GM20000 (cell line): ENCODE results near the gene TSPYL1.
"Not testable (repeated sequence)": the region's sequence is repeated elsewhere in the genome, so short reads cannot be mapped to it uniquely, and the experiment has no call there.

ENCODE experiments used
- DNase-seq: peaks from one replicate; pipeline ENCODE4 v3.0.0; 2012; ENCODE audit warnings: low spot score
- TF ChIP-seq, protein P1 (sequence below): IDR thresholded peaks from 2 replicates; pipeline ENCODE4 v1.5.1; 2012; ENCODE audit warnings: mild to moderate bottlenecking, control low read depth; ENCODE audit errors: extremely low read depth, missing control alignments

Gene TSPYL1

DNA sequence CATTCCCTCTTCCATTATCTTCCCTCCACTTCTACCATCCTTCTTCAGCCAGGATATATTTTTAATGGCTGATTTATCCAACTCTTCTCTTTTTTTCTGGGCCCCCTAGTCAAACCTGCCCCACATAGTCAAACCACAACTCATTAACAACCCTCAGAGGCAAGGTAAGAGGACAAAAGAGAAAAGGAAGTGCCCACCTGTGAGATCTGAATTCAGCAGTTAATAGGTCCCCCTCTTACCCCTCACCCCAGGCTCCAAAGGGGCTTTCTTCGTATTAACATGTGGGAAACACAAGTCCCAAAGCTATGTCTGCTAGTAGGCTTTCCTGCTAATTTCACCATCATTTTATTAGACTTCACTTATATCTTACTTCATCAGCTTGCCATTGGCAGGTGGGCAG is 44.1 kb upstream of the TSPYL1 start:
- no peak for DNase-seq
- TF ChIP-seq, protein P1, sequence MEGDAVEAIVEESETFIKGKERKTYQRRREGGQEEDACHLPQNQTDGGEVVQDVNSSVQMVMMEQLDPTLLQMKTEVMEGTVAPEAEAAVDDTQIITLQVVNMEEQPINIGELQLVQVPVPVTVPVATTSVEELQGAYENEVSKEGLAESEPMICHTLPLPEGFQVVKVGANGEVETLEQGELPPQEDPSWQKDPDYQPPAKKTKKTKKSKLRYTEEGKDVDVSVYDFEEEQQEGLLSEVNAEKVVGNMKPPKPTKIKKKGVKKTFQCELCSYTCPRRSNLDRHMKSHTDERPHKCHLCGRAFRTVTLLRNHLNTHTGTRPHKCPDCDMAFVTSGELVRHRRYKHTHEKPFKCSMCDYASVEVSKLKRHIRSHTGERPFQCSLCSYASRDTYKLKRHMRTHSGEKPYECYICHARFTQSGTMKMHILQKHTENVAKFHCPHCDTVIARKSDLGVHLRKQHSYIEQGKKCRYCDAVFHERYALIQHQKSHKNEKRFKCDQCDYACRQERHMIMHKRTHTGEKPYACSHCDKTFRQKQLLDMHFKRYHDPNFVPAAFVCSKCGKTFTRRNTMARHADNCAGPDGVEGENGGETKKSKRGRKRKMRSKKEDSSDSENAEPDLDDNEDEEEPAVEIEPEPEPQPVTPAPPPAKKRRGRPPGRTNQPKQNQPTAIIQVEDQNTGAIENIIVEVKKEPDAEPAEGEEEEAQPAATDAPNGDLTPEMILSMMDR, result no peak

DNA sequence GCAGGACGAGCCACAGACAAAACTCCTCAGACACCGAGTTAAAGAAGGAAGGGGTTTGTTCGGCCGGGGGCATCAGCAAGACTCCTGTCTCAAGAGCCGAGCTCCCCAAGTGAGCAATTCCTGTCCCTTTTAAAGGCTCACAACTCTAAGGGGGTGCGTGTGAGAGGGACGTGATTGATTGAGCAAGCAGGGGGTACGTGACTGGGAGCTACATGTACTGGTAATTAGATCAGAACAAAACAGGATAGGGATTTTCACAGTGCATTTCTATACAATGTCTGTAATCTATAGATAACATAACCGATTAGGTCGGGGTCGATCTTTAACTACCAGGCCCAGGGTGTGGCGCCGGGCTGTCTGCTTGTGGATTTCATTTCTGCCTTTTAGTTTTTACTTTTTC is 42.2 kb upstream of the TSPYL1 start:
- DNase-seq, result not testable (repeated sequence)

DNA sequence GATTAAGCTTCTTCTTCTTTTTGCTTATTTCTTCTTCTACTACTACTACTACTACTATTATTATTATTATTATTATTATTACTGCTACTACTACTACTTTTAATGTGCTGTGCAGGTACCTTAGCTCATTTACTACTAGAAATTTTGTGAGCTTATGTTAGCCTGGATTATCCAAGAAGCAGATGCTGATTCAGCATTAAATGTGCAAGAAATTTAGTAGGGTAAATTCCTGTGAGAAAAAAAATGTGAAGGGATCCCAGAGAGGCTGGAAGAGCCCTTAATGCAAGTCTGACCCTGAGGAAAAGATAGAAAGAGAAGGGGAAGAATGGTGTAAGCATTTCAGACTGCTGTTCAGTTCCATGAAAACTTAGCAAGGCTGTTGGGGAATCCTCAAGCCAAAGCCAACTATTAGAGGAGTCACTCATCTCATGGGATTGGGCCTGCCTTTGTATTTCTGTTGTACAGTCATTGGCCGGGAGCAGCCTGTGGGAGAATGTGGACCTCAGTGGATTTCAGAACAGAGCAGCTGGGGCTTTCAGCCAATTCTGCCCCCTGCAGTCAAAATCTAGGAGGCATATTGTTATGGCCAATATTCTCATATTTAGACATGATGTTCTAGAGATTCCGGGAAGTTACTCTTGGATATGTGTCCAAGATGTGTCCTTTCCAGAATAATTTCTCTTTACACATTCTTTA is 37.2 kb upstream of the TSPYL1 start:
- TF ChIP-seq, protein P1, result no peak
- DNase-seq, result no peak

DNA sequence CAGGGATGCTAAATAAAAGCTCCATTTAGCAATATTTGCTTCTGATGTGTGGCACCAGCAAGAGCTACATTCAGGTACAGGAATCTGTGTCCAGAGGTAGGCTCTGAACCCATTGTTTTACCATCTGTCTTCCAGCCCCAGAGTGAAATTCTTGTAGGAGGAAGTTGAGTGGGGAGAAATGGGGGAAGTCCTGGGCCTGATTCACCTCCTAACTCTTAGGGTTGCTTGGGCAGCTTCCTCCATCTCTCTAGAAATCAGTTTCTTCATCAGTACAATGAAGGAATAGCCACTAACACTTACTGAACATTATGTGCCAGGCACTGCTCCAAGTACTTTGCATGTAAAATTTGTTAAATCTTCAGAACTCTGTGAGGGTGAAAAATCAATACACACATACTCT is 35.1 kb upstream of the TSPYL1 start:
- DNase-seq, result peak; percentile 8
- TF ChIP-seq, protein P1, result no peak

DNA sequence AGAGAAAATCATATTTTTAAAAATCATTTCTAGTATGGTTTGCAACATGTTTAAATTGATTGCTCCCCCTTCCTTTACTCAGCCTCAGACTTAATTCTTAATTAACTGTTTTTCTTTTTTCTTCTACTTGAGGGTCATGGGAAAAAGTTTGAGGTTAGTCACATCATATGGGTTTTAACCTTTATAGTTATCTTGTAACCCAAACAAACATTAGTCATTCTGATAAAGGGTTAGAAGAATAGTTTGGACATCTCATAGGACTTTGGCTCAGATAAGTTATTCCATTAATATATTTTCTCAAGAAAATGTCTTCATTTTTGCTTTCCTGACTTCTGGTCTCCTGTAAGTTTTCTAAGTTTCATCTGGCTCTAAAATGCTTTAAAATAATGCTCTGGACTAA is 34.5 kb upstream of the TSPYL1 start:
- TF ChIP-seq, protein P1, result no peak
- no peak for DNase-seq

DNA sequence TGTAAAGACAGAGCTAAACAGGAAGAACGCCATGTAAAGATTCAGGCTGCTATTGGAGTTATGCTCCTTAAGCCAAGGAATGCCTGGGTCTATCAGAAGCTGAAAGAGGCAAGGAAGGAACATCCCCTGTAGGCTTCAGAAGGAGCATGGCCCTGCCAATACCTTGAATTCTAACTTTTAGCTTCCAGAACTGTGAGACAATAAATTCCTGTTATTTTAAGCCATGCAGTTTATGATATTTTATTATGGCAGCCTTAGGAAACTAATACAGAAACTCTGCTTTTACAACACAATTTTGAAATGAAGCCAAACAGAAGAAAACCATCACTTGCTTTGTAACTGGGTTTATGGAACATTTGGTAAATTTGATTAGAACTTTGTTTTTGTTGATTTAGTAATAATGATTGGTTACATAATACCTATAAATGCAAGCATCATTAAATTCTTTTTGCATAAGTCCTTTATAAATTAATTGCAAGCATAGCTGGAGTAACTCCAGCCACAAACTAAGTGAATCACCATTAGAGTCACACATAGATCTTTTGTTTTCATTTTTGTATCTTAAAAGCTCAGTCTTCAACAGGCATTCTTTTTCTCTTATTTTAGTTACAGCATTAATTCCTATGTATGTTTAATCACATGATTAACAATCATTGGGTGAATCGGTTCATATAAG is 33.5 kb upstream of the TSPYL1 start:
- TF ChIP-seq, protein P1, result no peak
- DNase-seq, result no peak

DNA sequence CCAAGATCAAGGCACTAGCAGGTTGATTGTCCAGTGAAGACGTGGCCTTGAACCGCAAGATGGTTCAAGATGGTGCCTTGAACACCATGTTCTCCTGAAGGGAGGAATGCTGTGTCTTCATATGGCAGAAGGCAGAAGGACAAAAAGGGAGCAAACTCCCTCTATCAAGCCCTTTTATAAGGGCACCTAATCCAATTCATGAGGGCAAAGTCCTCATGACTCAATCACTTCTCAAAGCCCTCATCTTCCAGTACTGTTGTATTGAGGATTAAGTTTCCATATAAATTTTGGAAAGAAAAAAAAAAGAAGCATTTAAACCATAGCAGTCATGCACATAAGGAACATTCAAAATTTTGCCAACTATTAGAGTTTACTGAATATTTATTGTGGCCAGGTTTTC is 29.9 kb upstream of the TSPYL1 start:
- TF ChIP-seq, protein P1, result no peak
- no peak for DNase-seq

DNA sequence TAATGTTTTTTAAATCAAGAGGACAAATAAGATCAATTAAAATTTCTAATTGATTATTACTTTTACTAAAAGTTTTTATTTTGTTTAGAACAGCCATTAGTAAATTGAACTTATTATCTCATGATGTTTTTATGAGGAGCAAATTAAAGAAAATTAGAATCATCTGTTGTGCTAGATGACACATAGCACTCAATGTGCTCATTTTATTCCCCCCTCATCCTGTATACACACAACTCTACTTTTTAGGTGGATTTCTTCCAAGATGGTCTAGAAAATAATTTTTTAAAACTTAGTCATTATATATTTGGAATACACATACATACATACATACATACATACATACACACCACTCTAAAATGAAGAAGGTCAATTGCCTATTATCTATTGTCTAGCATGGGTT is 29.3 kb upstream of the TSPYL1 start:
- DNase-seq, result no peak
- TF ChIP-seq, protein P1, result no peak
